Left ventricle myocardium superior (tissue), 1 donor: Measurements from ENCODE around the gene SKP1. TPM values are rescaled to one million over a fixed set of nuclear protein-coding genes. Genes with fewer than 3 reads are reported as not detected.
"Not testable (repeated sequence)": the region's sequence is repeated elsewhere in the genome, so short reads cannot be mapped to it uniquely, and the experiment has no call there.

Experiments
- ATAC-seq: fragments of 200-7000 bp; cut with Tn5 transposase; one replicate; pipeline ENCODE4 v1.9.1; 2020; ENCODE audit warnings: mild to moderate bottlenecking, moderate library complexity
- DNase-seq: peaks from one replicate; pipeline ENCODE4 v3.0.0-alpha.2; 2020
- intact Hi-C: fragments of 100-400 bp; cut with micrococcal nuclease; formaldehyde crosslinking; loops from one replicate; pipeline ENCODE4 v1.11.0; 2022
- long read RNA-seq: library from polyadenylated mRNA; unstranded; transcript quantifications from one replicate; pipeline ENCODE4 v2.0.0, GENCODE V29; 2021
- total RNA-seq: library from RNA; stranded (reverse); fragmentation: NEBNext Ultra II Directional; extraction: Animal tissue kit (Norgen Biotek cat#: 25700); gene quantifications from one replicate; pipeline ENCODE4 v1.2.1, GENCODE V29; 2021
- donor health status: DM: no; HTN: yes; CAD: no; lungs with severe emphysema.

The SKP1 gene
- 478 TPM for total RNA-seq
- long read RNA-seq, full-length matches to known transcripts: 771 of 780 reads
- long read RNA-seq, partial matches to known transcripts: 5 of 780 reads
- long read RNA-seq, other reads (novel, unspliced or antisense): 4 of 780 reads

DNA sequence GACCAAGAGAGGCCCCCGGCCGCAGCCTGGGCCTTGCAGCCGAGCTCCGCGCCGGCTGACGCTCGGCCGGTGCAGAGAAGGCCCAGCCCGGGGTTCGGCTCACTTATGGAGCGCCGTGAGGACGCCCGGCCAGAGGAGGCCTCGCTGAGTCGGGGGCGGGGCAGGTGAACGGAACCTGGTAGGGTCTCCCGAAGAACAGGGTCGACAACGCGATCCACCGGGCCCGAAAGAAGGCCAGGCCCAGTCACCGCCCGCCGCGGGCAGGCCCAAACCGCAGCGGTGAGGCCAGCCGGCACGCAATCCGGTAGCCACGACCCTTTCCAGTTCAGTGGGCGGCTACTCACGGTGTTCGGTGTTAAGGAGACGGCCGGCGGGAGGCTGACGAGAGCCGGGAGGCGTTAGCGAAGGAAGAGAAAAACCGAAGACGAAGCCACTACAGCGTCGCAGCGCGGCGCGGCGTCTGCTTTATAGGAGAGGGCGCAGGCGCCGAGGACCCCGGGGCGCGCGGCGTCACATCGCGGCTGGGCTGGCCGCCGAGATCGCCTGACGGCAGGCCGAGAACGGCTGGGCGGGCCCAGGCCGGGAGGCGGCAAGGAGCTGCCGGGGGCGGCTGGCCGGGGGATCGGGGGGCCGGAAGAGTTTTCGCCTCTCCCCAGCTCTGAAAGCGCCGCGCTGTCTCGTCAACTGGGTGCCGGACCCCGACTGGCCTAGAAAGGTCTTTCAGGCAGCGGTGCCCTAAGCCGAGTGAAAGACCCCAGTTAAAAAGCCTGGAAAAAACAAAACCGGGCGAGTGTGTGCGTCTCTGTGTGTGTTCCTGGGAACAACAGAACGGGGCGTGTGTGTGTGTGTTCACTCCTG lies at the start of gene SKP1:
SKP1 (minus strand) TSS at position 440 of the 858 bp plus-strand sequence. CDS start 2,928 bp downstream, outside the sequence.
- DNase-seq (peak; percentile 93), ATAC-seq (peak; percentile 92)
- intact Hi-C loops: no loop called here

- peak; percentile 93 for ATAC-seq
- intact Hi-C loops: no loop called here
Observed at GRCh38 chr5:134225780-134226440, 49.2 kb upstream of the SKP1 start, which contains the start of gene PPP2CA. TSS of gene PPP2CA (minus strand) at chr5:134226073. CDS start at chr5:134225861, 212 bp downstream.

GRCh38 chr5:134224888-134225779 lies 48.4 kb upstream of the SKP1 start:
- DNase-seq (peak; percentile 78), ATAC-seq (peak; percentile 51)
- intact Hi-C loops: no loop called here

More at GRCh38 chr5:134225780-134226440, 49.2 kb upstream of the SKP1 start, which contains the start of gene PPP2CA:
- peak; percentile 99 for DNase-seq

DNA sequence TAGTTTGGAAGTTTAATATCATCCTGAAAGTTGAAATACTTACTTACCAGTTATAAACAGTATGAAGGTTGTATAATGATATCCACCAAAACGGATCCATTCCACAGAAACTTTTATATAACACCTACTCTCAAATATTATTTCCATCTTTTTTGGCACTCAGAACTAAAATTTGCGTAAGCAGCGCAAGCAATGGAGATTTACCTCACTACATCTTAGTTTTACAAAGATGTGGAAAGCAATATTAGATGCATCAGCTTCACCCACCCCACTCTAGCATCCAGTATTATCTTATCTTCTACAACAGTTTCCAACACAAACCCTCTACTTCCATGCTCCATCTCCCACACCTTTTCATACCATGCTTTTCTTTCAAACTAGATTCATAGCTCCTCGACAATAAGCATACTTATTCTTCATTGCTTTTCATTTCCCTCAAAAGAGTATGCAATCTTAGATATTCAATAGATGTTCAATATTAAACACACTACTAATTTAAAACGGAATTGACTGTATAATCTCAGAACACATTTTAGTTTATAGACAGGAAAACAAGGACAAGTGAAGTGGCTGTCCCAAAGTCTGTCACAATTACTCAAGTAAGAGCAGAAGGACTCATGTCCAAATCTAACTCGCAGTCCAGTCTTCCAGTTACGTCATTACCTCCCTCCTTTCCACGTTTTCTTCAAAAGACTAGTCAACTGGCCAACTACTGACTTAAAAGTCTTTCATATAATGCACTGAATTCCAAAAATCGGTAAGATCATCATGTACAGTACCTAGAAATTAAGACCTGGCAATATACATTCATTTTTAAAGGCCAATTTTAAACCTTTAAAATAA lies 46.9 kb upstream of the SKP1 start:
- DNase-seq (no peak), ATAC-seq (no peak)
- intact Hi-C loops: no loop called here

DNA sequence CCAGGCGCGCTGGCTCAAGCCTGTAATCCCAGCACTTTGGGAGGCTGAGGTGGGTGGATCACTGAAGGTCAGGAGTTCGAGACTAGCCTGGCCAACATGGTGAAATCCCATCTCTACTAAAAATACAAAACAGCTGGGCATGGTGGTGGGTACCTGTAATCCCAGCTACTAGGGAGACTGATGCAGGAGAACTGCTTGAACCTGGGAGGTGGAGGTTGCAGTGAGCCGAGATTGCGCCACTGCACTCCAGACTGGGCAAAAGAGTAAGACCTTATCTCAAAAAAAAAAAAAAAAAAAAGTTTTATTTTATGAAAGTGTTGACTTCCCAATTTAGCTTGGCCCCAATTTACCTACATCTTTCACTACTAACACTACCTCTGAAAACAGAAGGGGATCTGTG lies 44.9 kb upstream of the SKP1 start:
- intact Hi-C loops, ATAC-seq, DNase-seq: not testable (repeated sequence)

DNA sequence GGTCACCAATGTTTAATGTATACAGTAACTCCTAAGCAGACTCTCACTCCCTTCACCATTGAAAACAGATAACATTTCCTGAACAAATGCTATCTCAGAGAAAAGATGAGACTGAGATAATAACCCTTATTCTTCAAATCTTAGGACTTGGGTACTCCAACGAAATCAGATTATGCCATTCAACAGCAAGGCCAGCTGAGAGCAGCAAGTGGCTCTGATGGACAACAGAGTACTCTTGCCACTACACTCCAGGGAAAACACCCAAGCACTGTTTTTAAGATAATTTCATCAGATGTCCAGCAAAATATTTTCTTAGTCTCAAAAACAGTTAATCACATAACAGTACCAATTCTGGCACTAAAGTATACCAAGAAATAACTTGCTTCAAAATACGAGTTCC lies 39.0 kb upstream of the SKP1 start:
- ATAC-seq (no peak), DNase-seq (no peak)
- intact Hi-C loops: no loop called here

DNA sequence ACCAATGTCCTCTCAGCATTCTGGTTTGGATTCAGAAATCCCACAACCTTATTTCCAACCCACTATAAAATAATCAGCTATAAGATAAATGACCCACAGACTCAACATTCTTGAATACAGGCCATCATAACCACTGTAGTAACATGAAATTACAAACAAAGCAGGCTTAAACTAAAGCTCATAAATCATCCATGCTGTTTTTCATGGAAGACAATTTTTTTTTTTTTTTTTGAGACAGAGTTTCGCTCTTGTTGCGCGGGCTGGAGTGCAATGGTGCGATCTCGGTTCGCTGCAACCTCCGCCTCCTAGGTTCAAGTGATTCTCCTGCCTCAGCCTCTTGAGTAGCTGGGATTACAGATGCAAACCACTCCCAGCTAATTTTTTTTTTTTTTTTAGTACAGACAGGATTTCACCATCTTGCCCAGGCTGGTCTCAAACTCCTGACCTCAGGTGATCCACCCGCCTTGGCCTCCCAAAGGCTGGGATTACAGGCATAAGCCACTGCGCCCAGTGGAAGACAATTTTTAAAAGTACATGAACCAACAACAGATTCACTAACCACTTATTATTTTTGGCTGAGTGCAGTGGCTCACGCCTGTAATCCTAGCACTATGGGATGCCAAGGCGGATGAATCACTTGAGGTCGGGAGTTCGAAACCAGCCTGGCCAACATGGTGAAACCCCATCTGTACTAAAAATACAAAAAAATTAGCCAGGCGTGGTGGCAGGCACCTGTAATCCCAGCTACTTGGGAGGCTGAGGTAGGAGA lies 34.7 kb upstream of the SKP1 start:
- ATAC-seq, DNase-seq, intact Hi-C loops: not testable (repeated sequence)

GRCh38 chr5:134209477-134210245 lies 32.9 kb upstream of the SKP1 start:
- intact Hi-C loops: no loop called here
- no peak for DNase-seq

DNA sequence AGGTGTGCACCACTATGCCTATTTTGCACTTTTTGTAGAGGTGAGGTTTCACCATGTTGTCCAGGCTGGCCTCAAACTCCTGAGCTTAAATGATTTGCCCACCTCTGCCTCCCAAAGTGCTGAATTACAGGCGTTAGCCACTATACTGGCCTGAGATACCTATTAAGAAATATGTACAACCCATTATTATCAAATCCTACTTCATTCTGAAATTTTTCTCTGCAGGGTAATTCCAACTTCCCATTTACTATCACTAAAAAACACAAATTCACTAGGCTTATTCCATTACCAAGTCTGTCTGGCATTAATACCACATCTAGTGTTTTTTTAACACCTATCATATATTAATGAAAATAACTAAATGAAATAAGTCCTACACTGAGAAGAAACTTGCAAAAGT lies 30.9 kb upstream of the SKP1 start:
- intact Hi-C loops: no loop called here
- DNase-seq: no peak
- no peak for ATAC-seq

More at GRCh38 chr5:134209477-134210245, 32.9 kb upstream of the SKP1 start:
- peak; percentile 71 for ATAC-seq

DNA sequence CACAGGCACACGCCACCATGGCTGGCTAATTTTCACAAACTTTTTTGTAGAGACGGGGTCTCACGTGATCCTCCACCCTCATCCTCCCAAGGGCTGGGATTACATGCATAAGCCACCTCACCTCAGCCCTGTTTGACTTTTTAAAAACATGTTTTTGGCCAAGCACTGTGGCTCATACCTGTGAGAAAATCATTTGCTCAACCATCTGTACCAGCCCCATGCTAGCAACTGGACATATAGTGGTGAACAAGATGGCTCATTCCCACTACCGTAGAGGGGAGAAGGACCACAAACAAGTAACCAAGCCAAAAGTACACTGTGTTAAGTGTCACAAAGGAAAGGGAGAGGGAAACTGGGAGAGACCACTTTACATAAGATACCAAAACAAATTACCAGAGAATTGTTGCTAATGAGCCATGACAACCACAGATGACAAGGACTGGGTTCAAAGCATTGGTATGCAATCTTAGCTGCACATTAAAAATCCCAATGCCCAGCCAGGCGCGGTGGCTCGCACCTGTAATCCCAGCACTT lies 29.9 kb upstream of the SKP1 start:
- ATAC-seq (no peak), DNase-seq (no peak)
- intact Hi-C loops: no loop called here

DNA sequence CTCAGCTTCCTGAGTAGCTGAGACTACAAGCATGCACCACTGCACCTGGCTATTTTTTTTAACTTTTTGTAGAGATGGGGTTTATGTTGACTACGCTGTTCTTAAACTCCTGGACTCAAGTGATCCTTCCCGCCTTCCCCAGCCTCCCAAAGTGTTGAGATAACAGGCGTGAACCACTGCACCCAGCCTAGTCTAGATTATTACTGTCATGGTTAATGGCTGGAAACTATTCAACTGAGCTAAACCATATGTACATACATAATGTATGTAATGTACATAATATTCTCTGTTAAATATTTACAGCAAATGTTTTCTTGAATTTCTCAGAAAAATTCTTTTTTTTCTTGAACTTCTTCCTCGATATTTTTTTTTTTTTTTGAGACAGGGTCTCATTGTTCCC lies 27.8 kb upstream of the SKP1 start:
- DNase-seq (no peak), ATAC-seq (no peak)
- intact Hi-C loops: no loop called here

DNA sequence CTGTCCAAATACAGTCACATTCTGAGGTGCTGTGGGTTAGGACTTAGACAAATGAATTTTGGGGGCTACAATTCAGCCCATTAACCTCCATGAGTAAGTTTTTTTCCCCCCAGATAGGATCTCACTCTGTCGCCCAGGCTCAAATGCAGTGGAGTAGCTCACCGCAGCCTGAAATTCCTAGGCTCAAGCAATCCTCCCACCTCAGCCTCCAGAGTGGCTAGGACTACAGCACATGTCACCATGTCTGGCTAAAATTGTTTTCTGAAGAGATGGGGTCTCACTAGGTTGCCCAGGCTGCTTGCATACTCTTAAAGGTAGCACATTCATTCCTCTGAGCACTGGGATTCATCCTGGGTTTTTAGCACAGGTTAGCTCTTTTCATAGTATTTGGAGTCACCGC lies 26.9 kb upstream of the SKP1 start:
- no peak for DNase-seq
- no peak for ATAC-seq
- intact Hi-C loops: no loop called here

- no peak for DNase-seq
- intact Hi-C loops: no loop called here
- no peak for ATAC-seq
Observed at GRCh38 chr5:134195666-134196065, 18.9 kb upstream of the SKP1 start.

GRCh38 chr5:134189031-134189430 lies 12.3 kb upstream of the SKP1 start:
- DNase-seq (no peak), ATAC-seq (no peak)
- intact Hi-C loops: no loop called here

- intact Hi-C loops: no loop called here
- ATAC-seq (peak; percentile 11), DNase-seq (no peak)
Observed at GRCh38 chr5:134188092-134188491, 11.3 kb upstream of the SKP1 start.
